GM23338 (cell line): ENCODE measurements around the gene HMCN2. TPM values are rescaled to one million over a fixed set of nuclear protein-coding genes. Genes with fewer than 3 reads are reported as not detected.

Experiments
- ATAC-seq: fragments of 200-7000 bp; cut with Tn5 transposase; 3 replicates; pipeline ENCODE4 v1.9.1; 2020
- DNase-seq: peaks from one replicate; pipeline ENCODE4 v3.0.0-alpha.2; 2015; ENCODE audit warnings: low spot score
- H2AFZ ChIP-seq: fragments of 200-600 bp; sonication (generic); 2 replicates; pipeline ENCODE4 v1.8.0; 2016; ENCODE audit warnings: antibody characterized with exemption, mild to moderate bottlenecking, moderate library complexity
- H3F3A ChIP-seq: fragments of 200-600 bp; sonication (generic); replicated peaks from 2 replicates; pipeline ENCODE4 v1.8.0; 2017; ENCODE audit warnings: antibody characterized with exemption, mixed run types, low read depth
- H3K27ac ChIP-seq: fragments of 200-600 bp; sonication (generic); 2 replicates; pipeline ENCODE4 v1.6.1; 2016; ENCODE audit warnings: low read depth
- H3K27me3 ChIP-seq: fragments of 200-600 bp; sonication (generic); 2 replicates; pipeline ENCODE4 v1.8.0; 2016; ENCODE audit warnings: mild to moderate bottlenecking, mixed run types, moderate library complexity; ENCODE audit not compliant: insufficient read depth
- H3K36me3 ChIP-seq: fragments of 200-600 bp; sonication (generic); 2 replicates; pipeline ENCODE4 v1.8.0; 2016; ENCODE audit warnings: mild to moderate bottlenecking; ENCODE audit not compliant: insufficient read depth
- H3K4me1 ChIP-seq: fragments of 200-600 bp; sonication (generic); 2 replicates; pipeline ENCODE4 v1.8.0; 2016; ENCODE audit warnings: mild to moderate bottlenecking, moderate library complexity; ENCODE audit not compliant: insufficient read depth
- H3K4me2 ChIP-seq: fragments of 200-600 bp; sonication (generic); 2 replicates; pipeline ENCODE4 v1.7.1; 2017; ENCODE audit warnings: mixed run types
- H3K4me3 ChIP-seq: fragments of 200-600 bp; sonication (generic); 2 replicates; pipeline ENCODE4 v1.6.1; 2016; ENCODE audit warnings: mixed run types
- H3K79me2 ChIP-seq: fragments of 200-600 bp; sonication (generic); replicated peaks from 2 replicates; pipeline ENCODE4 v1.8.0; 2017; ENCODE audit warnings: mild to moderate bottlenecking; ENCODE audit not compliant: insufficient read depth
- H3K9me2 ChIP-seq: fragments of 200-600 bp; sonication (generic); 2 replicates; pipeline ENCODE4 v1.8.0; 2017; ENCODE audit not compliant: insufficient read depth
- H4K20me1 ChIP-seq: fragments of 200-600 bp; sonication (generic); replicated peaks from 2 replicates; pipeline ENCODE4 v1.8.0; 2017; ENCODE audit warnings: mild to moderate bottlenecking; ENCODE audit not compliant: insufficient read depth
- H3K27ac Mint-ChIP-seq: 2 replicates; pipeline ENCODE4 v1.8.0; 2020; ENCODE audit warnings: inconsistent platforms, mild to moderate bottlenecking, moderate library complexity, mixed read lengths
- H3K27me3 Mint-ChIP-seq: 3 replicates; pipeline ENCODE4 v1.8.0; 2022; ENCODE audit warnings: low read depth, mild to moderate bottlenecking, moderate library complexity, mixed read lengths, inconsistent platforms; ENCODE audit not compliant: insufficient read depth, poor library complexity
- H3K36me3 Mint-ChIP-seq: 3 replicates; pipeline ENCODE4 v1.8.0; 2021; ENCODE audit warnings: low read depth, mild to moderate bottlenecking, inconsistent platforms, moderate library complexity, mixed read lengths
- H3K4me1 Mint-ChIP-seq: 3 replicates; pipeline ENCODE4 v1.8.0; 2020; ENCODE audit warnings: mild to moderate bottlenecking, inconsistent platforms, mixed read lengths
- H3K4me3 Mint-ChIP-seq: 3 replicates; pipeline ENCODE4 v1.8.0; 2021; ENCODE audit warnings: moderate library complexity, mild to moderate bottlenecking, inconsistent platforms, mixed read lengths
- H3K9me3 Mint-ChIP-seq: 3 replicates; pipeline ENCODE4 v1.8.0; 2020; ENCODE audit warnings: moderate library complexity, mild to moderate bottlenecking, inconsistent platforms, mixed read lengths
- CREB1 ChIP-seq: fragments of 250-450 bp; sonication (Bioruptor Pico); IDR thresholded peaks from 2 replicates; pipeline ENCODE4 v1.5.0; 2020; ENCODE audit warnings: low read depth, mild to moderate bottlenecking, moderate library complexity
- CTCF ChIP-seq, 2 experiments: fragments of 200-600 bp in 1 of 2; sonication (generic) in 1 of 2; conservative IDR thresholded peaks; 2 replicates each; pipeline versions ENCODE4 v1.5.1 to v1.6.1; 2016 to 2017; ENCODE audit warnings: antibody characterized with exemption in 2 of 2, low read depth in 2 of 2, mild to moderate bottlenecking in 2 of 2, moderate library complexity in 1 of 2
- NANOG ChIP-seq: IDR thresholded peaks from 2 replicates; pipeline ENCODE4 v1.6.1; 2016; ENCODE audit warnings: antibody characterized with exemption, borderline replicate concordance
- REST ChIP-seq: IDR thresholded peaks from one replicate; pipeline ENCODE4 v1.6.1; 2018; ENCODE audit warnings: antibody characterized with exemption; ENCODE audit not compliant: unreplicated experiment
- STAT1 ChIP-seq: IDR thresholded peaks from one replicate; pipeline ENCODE4 v1.6.1; 2016; ENCODE audit warnings: antibody characterized with exemption; ENCODE audit not compliant: unreplicated experiment
- ZNF114 ChIP-seq: fragments of 250-450 bp; sonication (Bioruptor Pico); IDR thresholded peaks from 2 replicates; pipeline ENCODE4 v1.5.0; 2020; ENCODE audit warnings: mild to moderate bottlenecking, moderate library complexity
- ZNF462 ChIP-seq: fragments of 250-450 bp; sonication (Bioruptor Pico); IDR thresholded peaks from 2 replicates; pipeline ENCODE4 v1.5.0; 2020; ENCODE audit warnings: mild to moderate bottlenecking, moderate library complexity
- polyA plus RNA-seq: library from polyadenylated mRNA; unstranded; fragments of >200 nt; fragmentation: Nextera tagmentation; extraction: Ambion mirVana; gene quantifications from 2 replicates; pipeline ENCODE4 v1.2.1, GENCODE V29; 2016
- total RNA-seq: library from RNA; depleted of rRNA; stranded (reverse); fragments of >200 nt; shearing (Covaris generic); gene quantifications from 2 replicates; pipeline ENCODE4 v1.2.3, GENCODE V29; 2014

Gene HMCN2
- total and polyA plus RNA-seq, 2 experiments from 2014 or later: 1.3 to 4.7 TPM

- TF ChIP-seq ZNF462 (CRISPR knock-in tag) (no peak), NANOG (no peak), STAT1 (no peak), REST (no peak), ZNF114 (CRISPR knock-in tag) (no peak)
Measured at GRCh38 chr9:130425741-130426466, 160.3 kb downstream of the HMCN2 start (continued).

- Mint-ChIP-seq H3K27me3 (peaks cover 3% of the 10 kb centered on the region), H3K4me1 (peaks cover 22% of the 10 kb centered on the region), H3K27ac (no peak overlapping the region), H3K9me3 (no peaks in the 10 kb centered on the region), H3K4me3 (no peak overlapping the region), H3K36me3 (peaks cover 6% of the 10 kb centered on the region; the same call in 1 of the 3 replicates)
- Histone ChIP-seq H3K27me3 (no peaks in the 10 kb centered on the region), H3K4me1 (peaks cover 5% of the 10 kb centered on the region; the same call in 1 of the 2 replicates), H3F3A (no peaks in the 10 kb centered on the region), H4K20me1 (no peaks in the 10 kb centered on the region), H3K4me3 (no peak overlapping the region), H3K36me3 (no peaks in the 10 kb centered on the region), H3K4me2 (no peak overlapping the region), H3K9me2 (no peaks in the 10 kb centered on the region), H3K27ac (no peak overlapping the region), H3K79me2 (no peaks in the 10 kb centered on the region), H2AFZ (no peak overlapping the region)
- ATAC-seq (no peak), DNase-seq (no peak)
- TF ChIP-seq ZNF114 (CRISPR knock-in tag): no peak
- 0 out of 4 replicates have a peak, but pooled peaks of 1 of the 2 experiments have one; percentile 15 for TF ChIP-seq CTCF (conservative IDR thresholded peaks at IDR 0.05; ENCODE audit: low read depth in 2 of 2)
- TF ChIP-seq CREB1 (CRISPR knock-in tag): no peak
Measured at GRCh38 chr9:130426467-130426773, 160.9 kb downstream of the HMCN2 start.
